GM13976 (cell line): ENCODE data around the gene MBTD1.

ENCODE experiments used
- DNase-seq: peaks from one replicate; pipeline ENCODE4 v3.0.0; 2012; ENCODE audit warnings: low spot score
- in situ Hi-C: fragments of 300-500 bp; cut with MboI; formaldehyde crosslinking; loops from one replicate; pipeline ENCODE4 v1.12.0; 2022; ENCODE audit warnings: low sequenced_read_pairs, mixed read lengths, inconsistent platforms; ENCODE audit not compliant: unreplicated experiment
- TF ChIP-seq, protein P1 (sequence below): IDR thresholded peaks from 2 replicates; pipeline ENCODE4 v1.5.1; 2012; ENCODE audit warnings: borderline replicate concordance, mild to moderate bottlenecking; ENCODE audit not compliant: insufficient read depth; ENCODE audit errors: extremely low read depth, missing control alignments, control extremely low read depth

MBTD1 gene

DNA sequence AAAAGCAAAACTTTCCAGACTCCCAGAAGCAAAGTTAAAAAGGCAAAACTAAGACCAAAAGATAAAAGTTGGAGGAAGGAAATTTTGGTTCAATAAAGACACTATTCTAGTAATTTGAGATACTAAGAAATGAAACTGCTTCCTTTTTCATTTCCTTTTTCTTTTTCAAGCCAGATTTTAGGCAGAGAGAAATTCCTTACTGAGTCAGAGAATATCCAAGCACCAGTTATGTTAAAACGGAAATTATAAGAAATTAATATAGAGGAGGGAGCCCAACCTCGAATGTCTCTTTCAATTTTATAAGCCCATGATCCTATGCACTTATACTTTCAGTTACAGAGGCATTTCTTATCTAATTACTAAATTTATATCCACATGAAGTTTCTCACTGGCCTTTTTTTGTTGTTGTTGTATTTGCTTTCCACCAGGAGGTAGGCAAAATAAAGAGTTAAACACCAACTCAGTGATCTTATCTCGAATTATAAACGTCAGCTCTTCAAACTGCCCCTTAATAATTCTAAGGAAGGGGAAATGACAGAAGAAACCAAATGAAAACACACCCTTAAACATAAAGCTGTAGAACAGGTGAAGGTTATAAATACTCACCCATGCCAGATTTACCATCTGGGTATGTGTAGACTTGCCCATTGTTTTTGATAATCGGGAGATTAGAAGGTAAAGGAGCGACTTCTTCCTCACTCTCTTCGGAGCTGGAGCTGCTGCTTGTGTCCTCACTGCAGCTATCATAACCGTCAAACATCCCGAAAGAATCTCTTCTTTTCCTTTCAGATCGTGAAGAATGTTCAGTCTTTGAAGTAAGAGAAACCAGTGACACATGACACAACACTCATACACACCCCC lies 35.2 kb downstream of the MBTD1 start:
- TF ChIP-seq, protein P1, sequence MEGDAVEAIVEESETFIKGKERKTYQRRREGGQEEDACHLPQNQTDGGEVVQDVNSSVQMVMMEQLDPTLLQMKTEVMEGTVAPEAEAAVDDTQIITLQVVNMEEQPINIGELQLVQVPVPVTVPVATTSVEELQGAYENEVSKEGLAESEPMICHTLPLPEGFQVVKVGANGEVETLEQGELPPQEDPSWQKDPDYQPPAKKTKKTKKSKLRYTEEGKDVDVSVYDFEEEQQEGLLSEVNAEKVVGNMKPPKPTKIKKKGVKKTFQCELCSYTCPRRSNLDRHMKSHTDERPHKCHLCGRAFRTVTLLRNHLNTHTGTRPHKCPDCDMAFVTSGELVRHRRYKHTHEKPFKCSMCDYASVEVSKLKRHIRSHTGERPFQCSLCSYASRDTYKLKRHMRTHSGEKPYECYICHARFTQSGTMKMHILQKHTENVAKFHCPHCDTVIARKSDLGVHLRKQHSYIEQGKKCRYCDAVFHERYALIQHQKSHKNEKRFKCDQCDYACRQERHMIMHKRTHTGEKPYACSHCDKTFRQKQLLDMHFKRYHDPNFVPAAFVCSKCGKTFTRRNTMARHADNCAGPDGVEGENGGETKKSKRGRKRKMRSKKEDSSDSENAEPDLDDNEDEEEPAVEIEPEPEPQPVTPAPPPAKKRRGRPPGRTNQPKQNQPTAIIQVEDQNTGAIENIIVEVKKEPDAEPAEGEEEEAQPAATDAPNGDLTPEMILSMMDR, result no peak
- no peak for DNase-seq
- in situ Hi-C loops, result no loop called here

DNA sequence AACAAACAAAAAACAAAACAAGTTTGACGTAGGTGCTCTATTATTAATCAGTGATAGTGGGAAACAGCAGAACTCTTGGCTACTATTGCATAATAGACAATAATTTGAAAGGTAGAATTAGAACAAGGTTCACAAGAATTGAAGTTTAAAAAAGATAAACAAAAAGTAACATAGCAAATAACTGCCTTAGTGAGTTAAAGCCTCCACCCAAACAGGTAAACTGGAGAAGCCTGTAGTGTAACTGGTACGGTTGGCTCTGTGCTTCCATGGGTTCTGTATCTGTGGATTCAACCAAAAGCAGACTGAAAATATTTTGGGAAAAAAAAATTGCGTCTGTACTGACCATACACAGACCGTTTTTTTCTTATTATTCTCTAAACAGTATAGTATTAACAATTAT lies 38.5 kb downstream of the MBTD1 start:
- TF ChIP-seq, protein P1, result no peak
- DNase-seq, result no peak
- in situ Hi-C loops, result no loop called here

DNA sequence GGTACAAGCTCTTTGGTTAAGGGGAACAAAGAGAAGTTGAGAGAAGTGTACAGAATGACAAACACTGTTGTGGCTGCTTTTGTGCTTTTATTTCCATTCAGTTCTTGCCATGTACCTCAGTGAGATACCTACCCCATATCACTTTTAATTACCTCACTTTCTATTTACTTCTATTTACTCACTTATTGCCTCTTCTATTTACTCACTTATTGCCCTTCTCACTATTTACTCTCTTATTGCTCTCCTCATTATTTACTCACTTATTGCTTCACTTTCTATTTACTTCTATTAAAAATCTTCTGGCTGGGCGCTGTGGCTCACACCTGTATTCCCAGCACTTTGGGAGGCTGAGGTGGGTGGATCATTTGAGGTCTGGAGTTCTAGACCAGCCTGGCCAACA lies 41.9 kb downstream of the MBTD1 start:
- TF ChIP-seq, protein P1, result no peak
- in situ Hi-C loops, result no loop called here
- no peak for DNase-seq

DNA sequence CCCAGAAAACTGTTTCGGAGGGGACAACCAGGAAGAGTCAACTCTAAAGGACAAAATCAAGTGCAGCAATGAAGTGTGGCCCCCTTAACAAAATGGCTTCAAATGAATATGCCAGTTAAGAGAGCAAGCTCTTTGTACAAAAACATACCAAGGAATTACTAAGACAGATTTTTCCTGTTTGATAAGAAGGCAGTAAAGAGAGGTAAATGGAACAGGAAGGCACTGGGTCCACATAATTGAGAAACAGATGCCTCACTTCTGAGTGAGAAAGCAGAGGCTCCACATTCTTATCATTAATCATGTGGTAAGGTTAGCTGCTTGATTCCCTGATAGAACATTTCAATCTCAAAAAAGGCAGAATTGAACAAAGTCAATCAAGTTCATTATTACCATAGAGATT lies 44.9 kb downstream of the MBTD1 start:
- DNase-seq, result no peak
- in situ Hi-C loops, result no loop called here
- TF ChIP-seq, protein P1, result no peak

DNA sequence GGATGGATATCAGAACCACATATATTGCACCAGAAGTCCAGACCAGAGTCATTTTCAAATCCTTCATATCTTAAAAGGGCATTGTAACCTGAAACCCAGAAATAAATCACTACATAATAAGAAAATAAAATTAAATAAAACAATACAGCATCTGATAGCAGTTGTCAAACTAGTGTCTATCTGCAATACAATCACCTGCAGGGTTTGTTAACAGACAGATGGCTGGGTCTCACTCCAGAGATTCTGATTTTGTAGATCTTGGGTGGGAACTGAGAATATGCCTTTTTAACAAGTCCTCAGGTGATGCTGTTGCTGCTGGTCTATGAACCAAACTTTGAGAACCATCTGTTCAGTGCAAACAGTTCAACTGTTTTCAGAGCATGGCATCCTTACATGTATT lies 56.0 kb downstream of the MBTD1 start:
- DNase-seq, result no peak

DNA sequence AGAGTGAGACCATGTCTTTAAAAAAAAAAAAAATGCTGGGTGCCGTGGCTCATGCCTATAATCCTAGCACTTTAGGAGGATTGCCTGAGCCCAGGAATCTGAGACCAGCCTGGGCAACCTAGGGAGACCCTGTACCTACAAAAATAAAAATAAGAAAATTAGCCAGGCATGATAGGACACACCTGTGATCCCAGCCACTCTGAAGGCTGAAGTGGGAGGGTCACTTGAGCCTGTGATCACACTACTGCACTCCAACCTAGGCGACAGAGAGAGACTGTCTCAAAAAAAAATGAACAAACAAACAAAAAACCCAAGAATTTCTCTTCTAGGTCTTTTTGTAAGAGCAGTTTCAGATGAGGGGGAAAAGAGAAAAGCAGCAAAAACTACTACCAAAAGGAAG lies 59.0 kb downstream of the MBTD1 start:
- DNase-seq, result no peak
- in situ Hi-C loops, result no loop called here
- TF ChIP-seq, protein P1, result no peak

More for the DNA sequence above, 56.0 kb downstream of the MBTD1 start:
- in situ Hi-C loops, result no loop called here
- TF ChIP-seq, protein P1, result no peak
